GM12892 (cell line): Measurements from ENCODE around the gene ROBO3.

Source experiments
- POLR2A ChIP-seq: IDR thresholded peaks from 2 replicates; pipeline ENCODE4 v1.6.1; 2011; ENCODE audit warnings: low read depth, low read length, control low read depth
- POLR2AphosphoS5 ChIP-seq: IDR thresholded peaks from 2 replicates; pipeline ENCODE4 v1.6.1; 2011; ENCODE audit warnings: low read depth, low read length, control low read depth
- TAF1 ChIP-seq: IDR thresholded peaks from 2 replicates; pipeline ENCODE4 v1.6.1; 2011; ENCODE audit warnings: low read depth, mild to moderate bottlenecking, control low read depth, low read length, borderline replicate concordance

DNA sequence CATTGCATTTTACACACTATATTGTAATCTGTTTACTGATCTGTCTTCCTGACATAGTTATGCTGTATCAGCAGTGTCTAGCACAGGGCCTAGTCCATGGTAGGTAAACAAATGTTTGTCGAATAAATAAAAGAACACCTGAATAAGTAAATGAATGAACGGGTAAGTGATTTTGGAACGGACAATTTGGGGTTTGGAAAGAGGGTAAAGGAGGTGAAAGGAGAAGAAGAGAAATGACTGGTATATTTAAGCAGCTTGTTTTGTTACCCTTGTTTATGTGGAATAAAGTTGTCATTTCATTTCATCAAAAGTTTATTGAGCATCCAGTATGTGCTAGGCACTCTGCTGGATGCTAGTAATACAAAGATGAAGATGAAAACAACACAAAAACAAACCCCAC, 53.7 kb downstream of the ROBO3 start, which contains the start of gene HEPN1:
- TF ChIP-seq POLR2AphosphoS5 (no peak), TAF1 (no peak), POLR2A (no peak)
